ENCODE data around the gene ZNF385B. TPM values are rescaled to one million over a fixed set of nuclear protein-coding genes. Genes with fewer than 3 reads are reported as not detected.
"Not testable (repeated sequence)": the region's sequence is repeated elsewhere in the genome, so short reads cannot be mapped to it uniquely, and the experiment has no call there.

The ZNF385B gene
- total RNA-seq, 2 donors from 2014 or later, result not detected

DNA sequence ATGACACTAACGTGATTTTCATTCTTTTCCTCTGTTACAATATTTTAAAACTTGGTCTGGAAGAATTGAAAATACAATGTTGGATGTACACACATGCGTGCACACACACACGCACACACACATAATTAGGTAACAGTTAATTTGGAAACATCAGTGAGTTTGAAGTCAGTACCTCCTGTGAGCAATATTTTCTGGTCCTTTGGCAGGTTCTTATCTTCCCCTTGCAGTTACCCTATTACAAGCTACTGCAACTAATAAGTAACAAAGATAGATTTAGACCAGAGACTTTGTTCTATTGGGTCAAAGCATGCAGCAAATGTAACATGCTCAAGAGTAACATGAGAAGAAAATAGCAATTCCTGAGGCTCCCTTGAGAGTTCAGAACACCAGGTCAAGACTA, 73.3 kb downstream of the ZNF385B start:
- ATAC-seq, result no peak

DNA sequence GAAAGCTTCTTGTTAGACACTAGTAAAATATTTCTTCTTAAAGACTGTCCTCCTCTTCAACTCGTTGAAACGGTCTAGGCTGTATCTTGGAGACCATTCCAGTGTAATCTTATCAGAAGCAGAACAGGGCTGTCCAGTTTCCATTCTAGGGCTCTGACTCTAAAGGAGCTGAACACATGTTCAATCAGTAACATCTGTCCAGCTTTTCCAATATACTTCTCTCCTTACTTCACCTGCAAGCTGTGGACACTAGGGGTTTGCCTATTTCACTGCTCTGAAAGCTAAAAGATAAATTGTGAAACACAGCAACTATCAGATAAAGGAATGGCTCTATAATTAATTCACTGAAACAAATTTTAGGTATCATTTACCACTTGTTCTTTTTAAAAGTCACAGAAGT, 73.8 kb downstream of the ZNF385B start:
- Mint-ChIP-seq H3K9me3 (peaks cover 0 to 5% of the 10 kb centered on the region in 2 donors), H3K36me3 (no peaks in the 10 kb centered on the region), H3K27ac (no peak overlapping the region)
- DNase-seq (ENCODE audit: low spot score in 2 of 2) (no peak), ATAC-seq (no peak)

More for the DNA sequence above, 73.3 kb downstream of the ZNF385B start:
- Mint-ChIP-seq H3K27ac (no peak overlapping the region), H3K36me3 (no peaks in the 10 kb centered on the region), H3K9me3 (peaks cover 0 to 5% of the 10 kb centered on the region in 2 donors)
- no peak for DNase-seq (ENCODE audit: low spot score in 2 of 2)

GRCh38 chr2:179785902-179786301, 75.5 kb downstream of the ZNF385B start:
- ATAC-seq (no peak), DNase-seq (ENCODE audit: low spot score in 2 of 2) (no peak)
- H3K27ac Mint-ChIP-seq, result no peak overlapping the region

DNA sequence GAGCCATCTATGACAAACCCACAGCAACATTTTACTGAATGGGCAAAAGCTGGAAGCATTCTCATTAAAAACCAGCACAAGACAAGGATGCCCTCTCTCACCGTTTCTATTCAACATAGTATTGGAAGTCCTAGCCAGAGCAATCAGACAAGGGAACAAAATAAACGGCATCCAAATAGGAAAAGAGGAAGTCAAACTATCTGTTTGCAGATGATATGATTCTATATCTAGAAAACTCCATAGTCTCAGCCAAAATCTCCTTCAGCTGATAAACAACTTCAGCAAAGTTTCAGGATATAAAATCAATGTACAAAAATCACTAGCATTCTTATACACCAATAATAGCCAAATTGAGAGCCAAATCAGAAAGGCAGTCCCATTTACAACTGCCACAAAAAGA, 79.1 kb downstream of the ZNF385B start:
- H3K27ac Mint-ChIP-seq; H3K36me3 Mint-ChIP-seq; ATAC-seq; DNase-seq (ENCODE audit: low spot score in 2 of 2); H3K9me3 Mint-ChIP-seq: not testable (repeated sequence)

More at GRCh38 chr2:179785902-179786301, 75.5 kb downstream of the ZNF385B start:
- no peaks in the 10 kb centered on the region for H3K36me3 Mint-ChIP-seq
- peaks cover 0 to 5% of the 10 kb centered on the region in 2 donors for H3K9me3 Mint-ChIP-seq

DNA sequence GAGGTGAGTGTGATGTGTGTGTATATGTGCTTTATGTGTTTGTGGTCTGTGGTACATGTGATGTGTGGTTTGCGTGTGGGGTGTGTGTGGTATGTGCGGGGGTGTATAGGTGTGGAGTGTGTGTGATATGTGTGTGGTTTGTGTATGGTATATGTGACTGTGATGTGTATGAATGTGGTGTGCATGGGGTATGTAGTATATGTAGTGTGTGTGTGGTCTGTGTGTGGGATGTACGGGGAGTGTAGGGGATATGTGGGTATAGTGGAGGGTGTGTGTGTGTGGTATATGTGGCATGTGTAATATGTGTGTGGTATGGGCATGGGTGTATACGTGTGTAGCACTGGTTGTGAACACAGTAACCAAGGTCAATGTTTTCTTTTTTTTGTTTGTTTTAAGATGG, 87.4 kb downstream of the ZNF385B start:
- H3K36me3 Mint-ChIP-seq, result no peaks in the 10 kb centered on the region
- no peak overlapping the region for H3K27ac Mint-ChIP-seq
- ATAC-seq, result no peak
- no peak for DNase-seq (ENCODE audit: low spot score in 2 of 2)
- peaks cover 0 to 6% of the 10 kb centered on the region in 2 donors for H3K9me3 Mint-ChIP-seq

DNA sequence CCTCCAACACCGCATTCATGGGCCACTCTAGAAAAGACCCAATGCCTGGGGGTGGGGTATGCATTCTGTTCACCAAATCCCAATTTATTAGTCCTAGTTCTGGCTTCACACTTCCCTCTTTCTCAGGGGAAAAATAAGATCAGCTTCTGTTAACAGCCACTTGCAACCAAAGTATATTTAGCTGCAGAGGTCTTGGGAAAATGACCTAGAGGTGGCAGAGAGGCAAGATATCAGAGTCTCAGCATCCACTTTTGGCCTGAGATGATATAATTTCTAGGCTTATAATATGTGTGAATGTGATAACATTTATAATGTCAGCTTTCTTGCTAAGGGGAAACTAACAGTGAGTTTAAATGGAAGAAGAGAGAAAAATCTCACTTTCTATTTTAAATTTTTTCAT, 89.1 kb downstream of the ZNF385B start:
- DNase-seq (ENCODE audit: low spot score in 2 of 2) (no peak), ATAC-seq (no peak)
- Mint-ChIP-seq H3K27ac (no peak overlapping the region), H3K9me3 (peaks cover 0 to 6% of the 10 kb centered on the region in 2 donors), H3K36me3 (no peaks in the 10 kb centered on the region)

DNA sequence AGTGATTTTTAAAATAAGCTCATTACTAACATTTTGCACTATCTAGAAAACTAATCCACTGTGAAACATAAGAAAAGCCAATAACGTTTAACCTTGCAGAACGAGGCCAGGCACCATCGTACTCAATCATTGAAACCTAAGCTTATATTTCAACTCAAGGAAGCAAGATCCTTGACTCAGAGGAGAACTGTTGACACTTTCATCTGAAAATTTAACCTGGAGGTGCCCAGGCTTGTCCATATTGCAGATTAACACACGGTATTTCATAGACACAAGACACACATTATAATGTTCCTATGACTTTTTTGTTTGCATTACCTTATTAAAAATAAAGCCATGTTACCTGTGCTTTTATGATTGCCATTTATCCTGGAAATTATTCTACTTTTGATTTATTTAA, 89.6 kb downstream of the ZNF385B start:
- no peak overlapping the region for H3K27ac Mint-ChIP-seq
- DNase-seq (ENCODE audit: low spot score in 2 of 2) (no peak), ATAC-seq (no peak)
- H3K36me3 Mint-ChIP-seq, result no peaks in the 10 kb centered on the region
- peaks cover 0 to 6% of the 10 kb centered on the region in 2 donors for H3K9me3 Mint-ChIP-seq

DNA sequence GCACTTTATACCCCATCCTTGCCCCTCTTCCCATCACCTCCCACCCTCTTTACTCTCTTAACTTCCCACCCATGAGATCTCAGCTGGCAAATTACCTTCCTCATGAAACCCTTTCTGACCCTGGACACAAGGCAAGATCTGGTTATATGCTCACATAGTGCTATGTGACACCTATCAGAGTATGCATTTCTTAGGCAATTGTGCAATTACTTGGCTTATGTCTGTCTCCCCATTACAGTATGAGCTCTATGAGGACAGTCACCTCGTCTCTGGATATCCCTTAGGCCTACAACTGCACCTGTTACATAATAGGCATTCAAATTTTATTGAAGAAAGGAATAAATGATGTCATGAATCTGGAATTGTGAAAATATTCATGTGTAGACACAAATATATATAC, 91.4 kb downstream of the ZNF385B start:
- Mint-ChIP-seq H3K27ac (no peak overlapping the region), H3K9me3 (peaks cover 0 to 6% of the 10 kb centered on the region in 2 donors), H3K36me3 (no peaks in the 10 kb centered on the region)
- no peak for DNase-seq (ENCODE audit: low spot score in 2 of 2)
- ATAC-seq, result no peak

DNA sequence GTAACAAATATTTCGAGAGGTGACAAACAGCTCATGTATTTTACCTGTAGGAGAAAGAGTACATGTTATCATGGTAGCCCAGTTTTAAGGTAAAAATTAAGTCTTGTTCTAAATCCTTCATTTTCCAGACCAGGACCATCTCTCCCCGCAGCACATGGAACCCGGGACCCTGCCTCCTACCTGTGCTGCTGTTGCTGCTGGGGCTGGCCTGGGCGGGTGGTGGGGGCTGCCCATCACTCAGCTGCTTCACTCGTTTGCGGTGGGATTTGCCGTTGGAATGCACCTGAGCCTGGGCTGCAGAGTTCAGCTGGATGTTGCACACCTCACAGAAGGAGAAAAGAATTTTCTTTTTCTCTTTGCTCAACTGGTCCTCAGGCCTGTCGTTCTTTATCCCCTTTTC, 92.1 kb downstream of the ZNF385B start:
- H3K27ac Mint-ChIP-seq, result no peak overlapping the region

DNA sequence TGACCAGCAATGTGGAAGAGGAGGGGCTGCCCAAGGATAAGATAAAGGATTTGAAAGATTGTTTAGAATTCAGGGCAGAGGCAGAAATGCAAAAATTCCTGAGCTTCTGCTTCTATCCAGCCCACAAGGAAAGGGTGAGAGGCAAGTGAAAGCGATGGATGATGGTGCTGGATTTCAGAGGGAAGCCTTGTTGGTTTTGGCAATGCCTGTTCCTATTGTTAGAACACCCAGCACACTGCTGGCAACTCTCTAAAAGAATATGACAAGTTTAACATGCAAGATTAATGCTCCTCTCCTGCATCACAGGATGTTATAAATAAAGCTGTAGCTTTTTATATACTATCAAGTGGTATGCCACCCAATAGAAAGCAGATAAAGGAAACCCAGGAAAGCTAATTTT, 92.6 kb downstream of the ZNF385B start:
- no peak for ATAC-seq
- Mint-ChIP-seq H3K9me3 (peaks cover 0 to 1% of the 10 kb centered on the region in 2 donors), H3K36me3 (no peaks in the 10 kb centered on the region), H3K27ac (no peak overlapping the region)
- no peak for DNase-seq (ENCODE audit: low spot score in 2 of 2)

More for the DNA sequence above, 92.1 kb downstream of the ZNF385B start:
- Mint-ChIP-seq H3K36me3 (no peaks in the 10 kb centered on the region), H3K9me3 (peaks cover 0 to 6% of the 10 kb centered on the region in 2 donors)
- ATAC-seq, result no peak
- no peak for DNase-seq (ENCODE audit: low spot score in 2 of 2)

DNA sequence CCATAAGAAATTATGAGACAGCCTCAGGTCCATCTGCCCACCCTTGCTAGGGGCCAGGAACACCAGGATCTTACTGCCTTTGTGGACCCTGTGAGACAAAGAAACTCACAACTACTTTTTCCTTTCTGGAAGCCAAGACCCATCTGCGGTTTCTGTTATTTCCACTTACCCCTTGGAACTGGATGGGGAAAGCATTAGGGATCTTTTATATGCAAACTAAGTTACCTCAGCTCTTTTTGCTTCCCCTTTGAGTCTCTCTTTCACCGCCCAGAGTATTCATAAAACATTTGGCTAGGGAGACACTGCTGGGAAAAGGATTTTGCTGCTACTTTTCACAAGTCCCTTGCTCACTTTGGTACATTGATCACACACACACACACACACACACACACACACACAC, 95.7 kb downstream of the ZNF385B start:
- no peak for DNase-seq (ENCODE audit: low spot score in 2 of 2)
- no peak for ATAC-seq
- Mint-ChIP-seq H3K9me3 (no peaks in the 10 kb centered on the region), H3K36me3 (no peaks in the 10 kb centered on the region), H3K27ac (no peak overlapping the region)

GRCh38 chr2:179764710-179765109, 96.7 kb downstream of the ZNF385B start:
- H3K27ac Mint-ChIP-seq, result no peak overlapping the region
- no peaks in the 10 kb centered on the region for H3K9me3 Mint-ChIP-seq
- H3K36me3 Mint-ChIP-seq, result no peaks in the 10 kb centered on the region
- DNase-seq (ENCODE audit: low spot score in 2 of 2) (no peak), ATAC-seq (no peak)

- no peak overlapping the region for H3K27ac Mint-ChIP-seq
- no peaks in the 10 kb centered on the region for H3K36me3 Mint-ChIP-seq
- ATAC-seq, result no peak
- no peaks in the 10 kb centered on the region for H3K9me3 Mint-ChIP-seq
- no peak for DNase-seq (ENCODE audit: low spot score in 2 of 2)
These were observed 102.8 kb downstream of the ZNF385B start for GRCh38 chr2:179758636-179759035.

DNA sequence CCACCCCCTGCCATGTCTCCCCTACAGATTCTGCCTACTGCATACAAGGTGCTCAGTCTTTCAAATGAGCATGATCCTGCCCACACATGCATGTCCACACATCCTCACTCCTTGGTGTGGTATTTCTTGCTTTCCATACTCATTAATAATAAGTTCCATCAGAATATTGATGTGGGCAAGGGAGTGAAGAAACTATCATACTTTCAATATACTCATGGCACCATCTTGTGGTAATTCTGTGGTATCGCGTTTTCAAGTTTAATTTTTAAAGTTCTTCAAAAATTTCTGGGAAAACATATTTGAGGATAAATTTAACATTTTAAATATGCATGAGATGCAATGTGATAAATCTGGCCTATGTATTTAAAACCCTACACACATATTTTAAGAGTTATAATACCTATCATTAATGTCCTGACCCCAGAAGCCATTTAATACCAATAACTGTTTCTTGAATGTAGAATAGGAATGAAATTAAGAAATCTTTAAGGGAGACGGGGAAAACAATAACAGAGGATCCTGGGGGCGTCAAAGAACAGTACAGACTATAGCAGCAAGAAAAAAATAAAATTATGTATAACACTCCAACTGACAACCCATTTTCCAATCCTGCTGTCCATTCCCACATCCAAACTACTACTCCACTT, 110.1 kb downstream of the ZNF385B start:
- no peak overlapping the region for H3K27ac Mint-ChIP-seq
- no peaks in the 10 kb centered on the region for H3K36me3 Mint-ChIP-seq
- DNase-seq (ENCODE audit: low spot score in 2 of 2), result peak in 1 of 2 donors; percentile 4
- ATAC-seq, result peak in 1 of 2 donors; percentile 18
- H3K9me3 Mint-ChIP-seq, result no peaks in the 10 kb centered on the region

GRCh38 chr2:179749210-179749609, 112.2 kb downstream of the ZNF385B start:
- DNase-seq (ENCODE audit: low spot score in 2 of 2), result no peak
- Mint-ChIP-seq H3K27ac (no peak overlapping the region), H3K36me3 (no peaks in the 10 kb centered on the region), H3K9me3 (no peaks in the 10 kb centered on the region)
- no peak for ATAC-seq

DNA sequence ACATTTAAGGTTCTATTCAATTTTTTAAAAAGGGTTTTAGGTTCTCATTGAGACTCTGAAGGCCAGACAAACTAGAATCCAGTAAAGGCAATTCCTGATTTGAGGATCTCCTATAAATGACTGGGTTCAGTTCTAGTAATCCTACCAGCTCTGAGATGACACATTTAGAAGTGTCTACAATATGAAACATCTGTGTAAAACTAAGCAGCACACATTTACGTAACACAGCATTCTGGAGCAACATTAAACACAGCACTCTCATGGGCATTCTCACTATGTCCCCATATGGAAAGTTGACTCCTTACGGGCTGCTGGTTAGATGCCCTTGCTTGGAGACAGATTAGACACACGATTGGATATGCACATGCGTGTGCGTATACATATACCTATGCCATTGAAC, 114.4 kb downstream of the ZNF385B start:
- no peaks in the 10 kb centered on the region for H3K9me3 Mint-ChIP-seq
- H3K27ac Mint-ChIP-seq, result no peak overlapping the region
- no peaks in the 10 kb centered on the region for H3K36me3 Mint-ChIP-seq
- ATAC-seq (no peak), DNase-seq (ENCODE audit: low spot score in 2 of 2) (no peak)

DNA sequence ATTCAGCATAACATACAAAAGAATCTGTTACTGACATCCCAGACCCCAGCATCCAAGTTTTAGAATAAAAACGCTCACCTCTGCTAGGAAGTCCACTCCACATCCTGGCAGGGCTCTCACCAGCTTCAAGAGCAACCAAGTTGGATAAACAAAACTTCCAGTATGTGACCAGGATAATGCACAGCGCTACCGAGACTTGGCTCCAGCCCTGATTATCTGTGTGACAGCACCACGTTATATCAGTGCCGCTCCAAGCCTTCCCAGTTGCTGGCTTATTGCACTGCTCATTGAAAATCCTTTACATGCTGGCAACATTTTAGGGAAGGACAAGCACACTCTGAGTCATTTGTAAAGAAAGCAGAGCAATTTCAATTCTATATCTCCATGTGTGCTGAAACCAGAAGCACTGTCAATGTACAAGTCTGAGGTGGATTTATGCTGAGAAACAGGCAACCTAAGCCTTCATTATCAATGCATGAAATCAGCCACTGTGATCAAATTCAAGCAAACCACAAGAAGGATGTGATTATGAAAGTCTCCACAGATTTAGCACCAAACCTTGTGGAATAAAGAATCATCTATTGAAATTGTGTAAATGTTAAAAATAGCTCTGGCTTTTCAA, 115.7 kb downstream of the ZNF385B start:
- Mint-ChIP-seq H3K36me3 (no peaks in the 10 kb centered on the region), H3K27ac (no peak overlapping the region), H3K9me3 (no peaks in the 10 kb centered on the region)
- DNase-seq (ENCODE audit: low spot score in 2 of 2), result no peak
- no peak for ATAC-seq

DNA sequence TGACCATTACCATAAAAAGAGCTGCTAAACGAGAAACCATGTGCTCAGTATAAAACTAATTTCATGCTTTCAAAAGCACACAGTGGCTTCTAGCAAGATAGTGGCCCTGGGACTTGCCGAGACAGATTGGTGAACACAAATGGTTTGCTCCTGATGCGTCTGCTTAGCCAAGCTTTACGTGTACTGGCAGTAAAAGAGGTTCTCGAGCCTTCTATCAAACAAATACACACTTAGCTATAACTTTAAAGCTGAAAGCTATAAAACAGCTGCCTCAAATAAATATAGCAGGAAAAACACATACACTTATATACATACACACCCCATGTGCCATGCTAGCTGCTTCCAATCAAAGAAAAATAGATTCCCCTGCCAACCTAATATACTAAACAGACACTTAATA, 117.0 kb downstream of the ZNF385B start:
- no peak overlapping the region for H3K27ac Mint-ChIP-seq
- DNase-seq (ENCODE audit: low spot score in 2 of 2) (no peak), ATAC-seq (no peak)
- no peaks in the 10 kb centered on the region for H3K36me3 Mint-ChIP-seq
- H3K9me3 Mint-ChIP-seq, result no peaks in the 10 kb centered on the region

Data from activated naive CD4-positive, alpha-beta T cell treated with anti-CD3 and anti-CD28 coated beads, Interleukin-2, amount 50 U/mL, for 72 hours (primary cell).